GM12873 (cell line): Measurements from ENCODE around the gene ERBIN.

Experiments
- TF ChIP-seq, protein P1 (sequence below): IDR thresholded peaks from 2 replicates; pipeline ENCODE4 v1.5.1; 2012; ENCODE audit warnings: low read depth, mild to moderate bottlenecking, moderate library complexity, low read length, control low read depth; ENCODE audit not compliant: insufficient read depth; ENCODE audit errors: missing control alignments

ERBIN gene

DNA sequence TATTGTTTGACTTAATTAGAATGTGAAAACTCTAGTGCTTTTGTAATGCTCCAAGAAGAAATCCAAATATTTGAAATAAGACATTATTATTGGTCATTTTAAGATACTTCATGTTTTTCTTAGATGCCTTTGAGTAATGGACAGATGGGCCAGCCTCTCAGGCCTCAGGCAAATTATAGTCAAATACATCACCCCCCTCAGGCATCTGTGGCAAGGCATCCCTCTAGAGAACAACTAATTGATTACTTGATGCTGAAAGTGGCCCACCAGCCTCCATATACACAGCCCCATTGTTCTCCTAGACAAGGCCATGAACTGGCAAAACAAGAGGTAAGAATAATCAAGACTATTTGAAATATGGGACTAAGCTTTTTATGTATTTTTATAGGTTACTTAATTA, 148.5 kb downstream of the ERBIN start:
- TF ChIP-seq, protein P1, sequence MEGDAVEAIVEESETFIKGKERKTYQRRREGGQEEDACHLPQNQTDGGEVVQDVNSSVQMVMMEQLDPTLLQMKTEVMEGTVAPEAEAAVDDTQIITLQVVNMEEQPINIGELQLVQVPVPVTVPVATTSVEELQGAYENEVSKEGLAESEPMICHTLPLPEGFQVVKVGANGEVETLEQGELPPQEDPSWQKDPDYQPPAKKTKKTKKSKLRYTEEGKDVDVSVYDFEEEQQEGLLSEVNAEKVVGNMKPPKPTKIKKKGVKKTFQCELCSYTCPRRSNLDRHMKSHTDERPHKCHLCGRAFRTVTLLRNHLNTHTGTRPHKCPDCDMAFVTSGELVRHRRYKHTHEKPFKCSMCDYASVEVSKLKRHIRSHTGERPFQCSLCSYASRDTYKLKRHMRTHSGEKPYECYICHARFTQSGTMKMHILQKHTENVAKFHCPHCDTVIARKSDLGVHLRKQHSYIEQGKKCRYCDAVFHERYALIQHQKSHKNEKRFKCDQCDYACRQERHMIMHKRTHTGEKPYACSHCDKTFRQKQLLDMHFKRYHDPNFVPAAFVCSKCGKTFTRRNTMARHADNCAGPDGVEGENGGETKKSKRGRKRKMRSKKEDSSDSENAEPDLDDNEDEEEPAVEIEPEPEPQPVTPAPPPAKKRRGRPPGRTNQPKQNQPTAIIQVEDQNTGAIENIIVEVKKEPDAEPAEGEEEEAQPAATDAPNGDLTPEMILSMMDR, result no peak

DNA sequence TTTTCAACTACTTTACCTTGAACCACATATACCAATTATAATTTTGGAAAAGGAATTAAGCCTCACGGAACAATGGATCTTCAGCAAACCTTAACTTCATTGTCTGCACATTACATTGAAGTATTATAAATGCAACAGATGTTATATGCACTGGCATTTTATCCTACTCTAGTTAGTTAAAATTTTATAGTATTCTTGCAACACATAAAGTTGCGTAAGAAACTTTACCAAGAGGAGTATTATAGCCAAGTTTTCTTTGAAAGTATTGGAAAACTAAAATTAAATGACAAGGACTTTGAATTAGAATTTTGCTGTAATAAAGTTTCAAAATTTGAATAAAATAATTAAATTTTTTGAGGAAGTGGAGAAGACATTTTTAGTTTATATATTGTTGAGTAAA, 154.3 kb downstream of the ERBIN start:
- TF ChIP-seq, protein P1, result no peak

DNA sequence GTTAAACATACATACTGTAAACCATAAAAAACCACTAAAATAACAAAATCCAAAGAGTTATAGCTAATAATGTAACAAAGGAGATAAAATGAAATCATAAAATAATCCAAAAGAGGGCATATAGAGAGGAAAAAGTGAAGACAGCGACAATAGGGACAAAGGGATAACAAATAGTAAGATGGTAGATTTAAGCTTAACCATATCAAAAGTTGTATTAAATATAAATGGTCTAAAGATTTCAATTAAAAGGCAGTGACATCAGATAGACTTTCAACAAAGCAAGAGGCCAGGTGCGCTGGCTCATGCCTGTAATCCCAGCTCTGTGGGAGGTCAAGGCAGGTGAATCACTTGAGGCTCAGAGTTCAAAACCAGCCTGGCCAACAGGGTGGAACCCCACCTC, 163.0 kb downstream of the ERBIN start:
- TF ChIP-seq, protein P1, result no peak

DNA sequence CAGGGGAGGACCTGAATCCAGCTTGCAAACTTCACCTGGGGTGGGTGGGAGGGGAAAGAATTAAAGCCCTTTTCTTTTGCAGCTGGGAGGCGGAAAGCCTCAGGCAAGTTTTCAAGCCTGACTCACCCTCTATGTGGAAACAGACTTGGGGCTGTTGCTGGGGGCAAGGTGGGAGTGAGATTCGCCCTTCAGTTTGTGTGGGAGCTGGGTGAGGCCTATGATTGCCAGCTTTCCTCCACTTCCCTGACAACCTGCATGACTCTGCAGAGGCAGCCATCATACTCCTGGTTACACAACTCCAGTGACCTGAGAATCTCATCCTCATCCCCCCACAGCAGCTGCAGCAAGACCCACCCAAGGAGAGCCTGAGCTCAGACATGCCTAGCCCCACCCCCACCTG, 174.5 kb downstream of the ERBIN start:
- TF ChIP-seq, protein P1, result no peak

DNA sequence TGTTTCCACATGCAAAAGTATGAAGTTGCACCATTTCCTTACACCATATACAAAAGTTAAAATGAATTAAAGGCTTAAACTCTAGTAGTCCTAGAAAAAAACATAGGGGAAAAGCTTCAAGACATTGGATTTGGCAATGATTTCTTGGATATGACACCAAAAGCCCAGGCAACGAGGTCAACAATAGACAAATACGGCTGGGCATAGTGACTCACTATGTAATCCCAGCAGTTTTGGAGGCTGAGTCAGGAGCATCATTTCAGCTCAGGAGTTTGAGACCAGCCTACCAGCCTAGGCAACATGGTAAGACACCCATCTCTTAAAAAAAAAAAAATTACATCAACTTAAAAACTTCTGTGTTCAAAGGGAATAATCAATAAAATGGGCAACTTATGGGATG, 186.8 kb downstream of the ERBIN start:
- TF ChIP-seq, protein P1, result no peak

DNA sequence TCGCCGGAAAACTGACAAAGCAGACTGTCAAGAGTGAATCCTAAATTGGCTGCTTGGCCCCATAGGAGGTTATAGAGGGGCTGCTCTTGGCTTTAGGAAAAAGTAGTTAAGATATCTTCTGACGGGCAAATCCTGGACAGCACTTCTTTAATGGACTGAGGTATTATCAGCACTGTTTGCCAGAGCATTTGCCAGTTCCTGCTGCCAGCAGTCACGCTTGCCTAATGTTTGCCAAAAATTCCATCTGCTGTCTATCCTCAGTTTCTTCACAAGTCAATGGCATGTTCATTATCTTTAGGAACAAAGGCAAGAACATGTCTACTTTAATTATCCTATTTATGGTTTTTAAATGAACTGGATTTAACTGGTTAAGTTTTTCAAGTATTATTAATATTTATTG, 191.9 kb downstream of the ERBIN start:
- TF ChIP-seq, protein P1, result no peak

DNA sequence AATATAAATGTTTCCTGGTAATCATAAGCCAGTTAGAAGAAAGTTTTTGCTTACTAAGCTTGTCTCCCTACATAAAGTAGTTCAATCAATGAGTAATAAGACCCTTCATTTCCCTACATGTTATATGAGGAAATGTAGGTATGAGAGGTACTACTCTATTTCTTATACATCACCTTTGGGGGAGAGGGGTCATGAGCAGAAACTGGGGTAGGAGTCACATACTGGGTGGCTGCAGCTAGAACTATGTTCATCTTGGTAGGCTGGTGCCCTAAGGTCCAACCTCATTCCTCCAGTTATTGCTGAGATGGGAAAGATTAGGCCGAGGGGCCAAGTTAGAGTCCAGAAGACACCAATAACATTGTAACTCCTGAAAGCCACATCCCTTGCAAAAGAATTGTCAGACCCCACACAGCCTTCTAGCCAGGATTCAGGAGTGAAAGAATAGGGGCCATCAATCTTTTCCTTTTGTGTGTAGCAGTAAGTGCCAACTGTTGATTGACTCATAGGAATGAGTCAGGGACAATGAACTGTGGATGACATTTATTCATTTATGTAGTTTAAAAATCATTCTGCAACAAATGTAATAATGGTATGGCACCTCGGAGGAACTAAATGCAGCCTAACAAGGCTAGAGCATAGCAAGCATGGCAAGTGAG, 196.1 kb downstream of the ERBIN start:
- TF ChIP-seq, protein P1, result no peak
